HFFc6 (cell line): ENCODE data around the gene CLSTN2. TPM values are rescaled to one million over a fixed set of nuclear protein-coding genes. Genes with fewer than 3 reads are reported as not detected.

Source experiments
- DNase-seq: peaks from one replicate; pipeline ENCODE4 v3.0.0-alpha.2; 2018
- H3K27ac Mint-ChIP-seq: 2 replicates; pipeline ENCODE4 v1.8.0; 2020; ENCODE audit warnings: mild to moderate bottlenecking, mixed read lengths
- H3K27me3 Mint-ChIP-seq: 2 replicates; pipeline ENCODE4 v1.8.0; 2021; ENCODE audit warnings: mild to moderate bottlenecking, moderate library complexity, mixed read lengths; ENCODE audit not compliant: insufficient read depth
- H3K36me3 Mint-ChIP-seq: 2 replicates; pipeline ENCODE4 v1.8.0; 2021; ENCODE audit warnings: low read depth, mixed read lengths
- H3K4me1 Mint-ChIP-seq: 2 replicates; pipeline ENCODE4 v1.8.0; 2020; ENCODE audit warnings: low read depth, mixed read lengths
- H3K4me3 Mint-ChIP-seq: 2 replicates; pipeline ENCODE4 v1.8.0; 2020; ENCODE audit warnings: mild to moderate bottlenecking, moderate library complexity, mixed read lengths
- H3K9me3 Mint-ChIP-seq: 2 replicates; pipeline ENCODE4 v1.8.0; 2020; ENCODE audit warnings: mild to moderate bottlenecking, mixed read lengths
- total RNA-seq, 6 experiments: library from RNA; stranded (reverse); fragmentation: NEBNext Ultra II Directional; extraction: Animal tissue kit (Norgen Biotek cat#: 25700); gene quantifications; 2 replicates in 1 of 6; 3 replicates in 5 of 6; pipeline ENCODE4 v1.2.3, GENCODE V29; 2021
- TF ChIP-seq, protein P1 (sequence below): fragments of 200-600 bp; sonication (generic); IDR thresholded peaks from 2 replicates; pipeline ENCODE4 v1.5.0; 2021; ENCODE audit warnings: antibody characterized with exemption, mild to moderate bottlenecking

The CLSTN2 gene
- total RNA-seq, 6 experiments from 2014 or later = 0.05 TPM; not detected in 5

DNA sequence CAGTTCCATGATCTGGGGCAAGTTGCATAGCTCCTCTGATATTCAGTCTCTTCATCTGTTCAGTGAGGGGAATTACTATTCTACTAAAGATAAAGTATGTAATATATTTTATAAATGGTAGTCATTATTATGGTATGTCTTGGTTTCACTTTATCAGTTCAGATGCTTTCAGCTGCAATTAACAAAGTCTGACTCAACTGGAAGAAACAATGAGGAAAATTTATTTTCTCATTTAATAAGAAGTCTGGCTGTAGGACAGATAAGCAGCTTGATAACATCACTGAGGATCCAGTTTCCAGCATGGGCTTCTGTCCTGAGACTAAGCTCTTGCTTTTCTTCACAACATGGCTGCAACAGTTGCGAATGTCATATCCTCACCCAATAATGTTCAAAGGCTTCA, 388.6 kb downstream of the CLSTN2 start:
- H3K4me1 Mint-ChIP-seq = no peaks in the 10 kb centered on the region
- no peak overlapping the region for H3K4me3 Mint-ChIP-seq
- peaks cover 4% of the 10 kb centered on the region; the same call in 1 of the 2 replicates for H3K27me3 Mint-ChIP-seq
- TF ChIP-seq, protein P1, sequence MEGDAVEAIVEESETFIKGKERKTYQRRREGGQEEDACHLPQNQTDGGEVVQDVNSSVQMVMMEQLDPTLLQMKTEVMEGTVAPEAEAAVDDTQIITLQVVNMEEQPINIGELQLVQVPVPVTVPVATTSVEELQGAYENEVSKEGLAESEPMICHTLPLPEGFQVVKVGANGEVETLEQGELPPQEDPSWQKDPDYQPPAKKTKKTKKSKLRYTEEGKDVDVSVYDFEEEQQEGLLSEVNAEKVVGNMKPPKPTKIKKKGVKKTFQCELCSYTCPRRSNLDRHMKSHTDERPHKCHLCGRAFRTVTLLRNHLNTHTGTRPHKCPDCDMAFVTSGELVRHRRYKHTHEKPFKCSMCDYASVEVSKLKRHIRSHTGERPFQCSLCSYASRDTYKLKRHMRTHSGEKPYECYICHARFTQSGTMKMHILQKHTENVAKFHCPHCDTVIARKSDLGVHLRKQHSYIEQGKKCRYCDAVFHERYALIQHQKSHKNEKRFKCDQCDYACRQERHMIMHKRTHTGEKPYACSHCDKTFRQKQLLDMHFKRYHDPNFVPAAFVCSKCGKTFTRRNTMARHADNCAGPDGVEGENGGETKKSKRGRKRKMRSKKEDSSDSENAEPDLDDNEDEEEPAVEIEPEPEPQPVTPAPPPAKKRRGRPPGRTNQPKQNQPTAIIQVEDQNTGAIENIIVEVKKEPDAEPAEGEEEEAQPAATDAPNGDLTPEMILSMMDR = no peak
- no peaks in the 10 kb centered on the region for H3K36me3 Mint-ChIP-seq
- DNase-seq = no peak
- H3K9me3 Mint-ChIP-seq = peaks cover 43% of the 10 kb centered on the region
- H3K27ac Mint-ChIP-seq = no peak overlapping the region

DNA sequence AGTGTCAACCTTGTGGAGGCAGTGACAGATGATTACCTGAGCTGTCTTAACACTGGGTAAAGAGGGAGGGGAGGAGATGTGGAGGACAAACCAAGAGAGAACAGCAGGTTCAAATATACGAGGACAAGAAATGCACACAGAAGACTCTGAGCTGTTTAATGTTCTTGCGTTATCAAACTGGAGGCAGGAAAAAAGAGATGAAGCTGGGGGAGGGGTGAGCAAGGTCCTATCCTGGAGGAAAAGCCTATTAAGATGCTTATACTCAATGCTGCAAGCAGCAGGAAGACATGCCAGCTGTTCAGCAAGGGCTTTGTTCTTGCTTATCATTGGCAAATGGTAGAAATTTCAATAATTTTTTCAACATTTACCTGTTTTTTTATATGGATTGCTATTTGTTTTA, 397.1 kb downstream of the CLSTN2 start:
- Mint-ChIP-seq H3K36me3 (no peaks in the 10 kb centered on the region), H3K27me3 (no peaks in the 10 kb centered on the region), H3K27ac (no peak overlapping the region), H3K9me3 (peaks cover 57% of the 10 kb centered on the region), H3K4me3 (no peak overlapping the region), H3K4me1 (no peaks in the 10 kb centered on the region)
- TF ChIP-seq, protein P1 = no peak
- no peak for DNase-seq

DNA sequence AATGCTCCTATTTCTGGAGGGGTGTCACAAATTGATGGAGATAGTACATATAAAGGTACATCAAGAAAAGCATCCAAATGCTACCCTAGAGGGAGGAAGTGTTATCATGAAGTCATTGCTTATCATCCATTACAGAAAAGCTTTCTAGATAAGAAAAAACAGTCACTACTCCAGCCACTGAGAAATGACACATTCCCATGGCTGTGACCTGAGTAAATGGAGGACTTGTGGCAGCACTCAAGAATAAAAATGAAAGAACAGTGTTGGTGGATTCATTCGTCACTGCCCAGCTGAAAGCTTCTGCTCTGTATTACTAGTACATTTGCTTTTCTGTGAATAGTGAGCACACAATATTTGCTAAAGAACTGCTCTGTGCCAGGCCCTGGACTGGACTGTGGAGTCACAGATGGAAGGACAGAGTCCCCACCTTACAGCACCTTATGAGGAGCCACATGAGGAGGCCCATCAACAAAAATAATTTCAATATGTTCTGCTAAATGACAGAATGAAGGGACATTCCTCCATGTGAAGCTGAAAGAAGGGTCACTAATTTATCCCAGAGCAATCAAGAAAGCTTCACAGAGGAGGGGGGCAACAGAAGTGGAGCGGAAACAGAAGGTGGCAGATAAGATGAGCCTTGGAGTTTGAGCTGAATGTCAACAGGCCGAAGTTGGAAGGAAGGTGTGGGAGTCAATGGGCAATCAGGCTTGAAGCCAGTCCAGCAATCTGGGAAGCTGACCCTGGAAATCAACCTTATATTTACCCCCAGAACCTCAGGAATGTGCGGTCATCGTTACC, 399.3 kb downstream of the CLSTN2 start:
- H3K4me3 Mint-ChIP-seq = no peak overlapping the region

DNA sequence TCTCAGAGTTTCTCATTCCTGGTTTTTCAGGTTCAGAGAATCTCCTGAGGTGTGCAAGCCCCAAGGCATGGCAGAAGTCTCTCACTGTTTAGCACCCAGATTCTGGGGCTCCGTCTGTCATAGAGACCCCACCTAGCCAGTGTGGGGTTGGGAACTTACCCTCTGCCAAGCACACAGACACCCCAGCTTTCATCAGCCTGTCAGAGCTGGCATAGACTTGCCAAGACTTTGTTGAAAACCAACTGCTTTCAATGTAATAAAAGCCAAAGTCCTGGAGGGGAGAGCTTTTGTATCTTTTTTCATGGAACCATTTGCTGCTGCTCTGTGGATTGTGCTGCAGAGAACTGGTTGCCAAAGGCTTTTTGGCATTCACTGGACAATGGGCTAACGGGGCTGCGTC, 401.5 kb downstream of the CLSTN2 start:
- DNase-seq = no peak
- Mint-ChIP-seq H3K36me3 (no peaks in the 10 kb centered on the region; the same call in 1 of the 2 replicates), H3K27me3 (no peaks in the 10 kb centered on the region), H3K9me3 (peaks cover 53% of the 10 kb centered on the region), H3K4me3 (no peak overlapping the region), H3K27ac (no peak overlapping the region), H3K4me1 (no peaks in the 10 kb centered on the region)
- TF ChIP-seq, protein P1 = no peak

More for the DNA sequence above, 399.3 kb downstream of the CLSTN2 start:
- Mint-ChIP-seq H3K36me3 (no peaks in the 10 kb centered on the region; the same call in 1 of the 2 replicates), H3K9me3 (peaks cover 54% of the 10 kb centered on the region), H3K4me1 (no peaks in the 10 kb centered on the region), H3K27ac (no peak overlapping the region), H3K27me3 (no peaks in the 10 kb centered on the region)
- TF ChIP-seq, protein P1 = no peak
- no peak for DNase-seq

DNA sequence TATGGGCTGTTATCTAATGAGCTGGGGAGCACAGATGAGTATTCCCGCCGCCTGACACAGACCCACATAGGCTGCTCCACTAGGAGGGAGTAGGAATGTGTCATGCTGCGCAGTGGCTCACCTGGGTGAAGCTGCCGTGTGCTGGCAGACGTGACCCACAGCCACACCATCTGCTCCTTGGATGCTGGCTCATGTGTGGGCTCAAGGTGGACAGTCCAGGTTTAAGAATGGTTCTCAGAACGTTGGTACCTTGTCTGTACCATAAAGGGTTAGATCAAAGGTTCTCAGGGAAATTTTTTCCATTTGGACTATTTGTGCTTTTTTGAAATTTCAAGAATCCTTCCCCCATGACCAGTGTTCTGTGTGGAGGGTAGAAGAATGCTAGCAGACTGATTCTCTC, 403.9 kb downstream of the CLSTN2 start:
- no peak overlapping the region for H3K4me3 Mint-ChIP-seq
- TF ChIP-seq, protein P1 = no peak
- no peaks in the 10 kb centered on the region for H3K27me3 Mint-ChIP-seq
- H3K36me3 Mint-ChIP-seq = no peaks in the 10 kb centered on the region; the same call in 1 of the 2 replicates
- peaks cover 47% of the 10 kb centered on the region for H3K9me3 Mint-ChIP-seq
- no peak for DNase-seq
- H3K27ac Mint-ChIP-seq = no peak overlapping the region
- no peaks in the 10 kb centered on the region for H3K4me1 Mint-ChIP-seq
